H1 (cell line): ENCODE data around the gene FMN2. TPM values are rescaled to one million over a fixed set of nuclear protein-coding genes. Genes with fewer than 3 reads are reported as not detected.

Experiments
- CHD2 ChIP-seq: IDR thresholded peaks from 2 replicates; pipeline ENCODE4 v1.6.1; 2012; ENCODE audit warnings: low read length, improper control_type of control experiment
- CREB1 ChIP-seq: IDR thresholded peaks from 2 replicates; pipeline ENCODE4 v1.6.1; 2012; ENCODE audit warnings: inconsistent platforms
- EP300 ChIP-seq, 2 experiments: IDR thresholded peaks; 1 replicate in 1 of 2; 2 replicates in 1 of 2; pipeline ENCODE4 v1.6.1; 2011 to 2012; ENCODE audit warnings: low read depth in 2 of 2, low read length in 2 of 2, mild to moderate bottlenecking in 2 of 2, borderline replicate concordance in 1 of 2, inconsistent platforms in 1 of 2, moderate library complexity in 1 of 2
- GTF2F1 ChIP-seq: IDR thresholded peaks from 2 replicates; pipeline ENCODE4 v1.6.1; 2012; ENCODE audit warnings: low read depth, low read length, improper control_type of control experiment, borderline replicate concordance
- NRF1 ChIP-seq: IDR thresholded peaks from 2 replicates; pipeline ENCODE4 v1.6.1; 2011; ENCODE audit warnings: mild to moderate bottlenecking, low read depth, low read length, improper control_type of control experiment
- PHF8 ChIP-seq: fragments of 200-600 bp; sonication (generic); conservative IDR thresholded peaks from 2 replicates; pipeline ENCODE4 v1.7.1; 2012; ENCODE audit warnings: low read depth, mild to moderate bottlenecking, inconsistent platforms, low read length, moderate library complexity
- RBBP5 ChIP-seq: IDR thresholded peaks from 2 replicates; pipeline ENCODE4 v1.7.1; 2012; ENCODE audit warnings: low read depth, mild to moderate bottlenecking, inconsistent platforms, low read length, moderate library complexity, borderline replicate concordance
- SIN3A ChIP-seq, 2 experiments: IDR thresholded peaks in 1 of 2; conservative IDR thresholded peaks in 1 of 2; 2 replicates each; pipeline ENCODE4 v1.6.1; 2011 to 2012; ENCODE audit warnings: low read length in 2 of 2, improper control_type of control experiment in 1 of 2, low read depth in 1 of 2, mild to moderate bottlenecking in 1 of 2
- USF2 ChIP-seq: IDR thresholded peaks from 2 replicates; pipeline ENCODE4 v1.6.1; 2011; ENCODE audit warnings: low read length, improper control_type of control experiment
- polyA plus RNA-seq, 7 experiments: library from polyadenylated mRNA; depleted of rRNA in 3 of 7; stranded (reverse) in 5 of 7; unstranded in 2 of 7; fragments of >200 nt in 5 of 7; fragments of 200-250 nt in 2 of 7; gene quantifications; 1 replicate in 5 of 7; 2 replicates in 1 of 7; 4 replicates in 1 of 7; pipeline versions ENCODE4 v1.2.1 to v1.2.3, GENCODE V29; 2011 to 2013; ENCODE audit warnings: missing spikeins in 2 of 7, mixed read lengths in 2 of 7
- total RNA-seq: library from RNA; stranded (reverse); fragmentation: NEBNext Ultra II Directional; extraction: Animal tissue kit (Norgen Biotek cat#: 25700); gene quantifications from 2 replicates; pipeline ENCODE4 v1.2.1, GENCODE V29; 2021

FMN2 gene
- total and polyA plus RNA-seq, 2 of the 8 experiments (the other 6 are each of a cell fraction or from before 2014, with no cell fraction given) = 0.83 to 2.0 TPM

- TF ChIP-seq RBBP5 = no peak
- TF ChIP-seq USF2 = no peak
- TF ChIP-seq PHF8 = no peak
- TF ChIP-seq CHD2 = no peak
- no peak for TF ChIP-seq SIN3A (conservative IDR thresholded peaks at IDR 0.05 in 1 of 2, IDR thresholded peaks at IDR 0.05 in 1 of 2; ENCODE audit: low read depth in 1 of 2, low read length in 2 of 2)
- no peak for TF ChIP-seq CREB1
- TF ChIP-seq NRF1 = no peak
- no peak for TF ChIP-seq GTF2F1
- TF ChIP-seq EP300 (IDR thresholded peaks at IDR 0.05; ENCODE audit: borderline replicate concordance in 1 of 2, low read depth in 2 of 2, low read length in 2 of 2) = no peak
Measured at GRCh38 chr1:240310226-240310925, 218.7 kb downstream of the FMN2 start (continued).
